Measurements from ENCODE around the gene SUCO.

Gene SUCO

DNA sequence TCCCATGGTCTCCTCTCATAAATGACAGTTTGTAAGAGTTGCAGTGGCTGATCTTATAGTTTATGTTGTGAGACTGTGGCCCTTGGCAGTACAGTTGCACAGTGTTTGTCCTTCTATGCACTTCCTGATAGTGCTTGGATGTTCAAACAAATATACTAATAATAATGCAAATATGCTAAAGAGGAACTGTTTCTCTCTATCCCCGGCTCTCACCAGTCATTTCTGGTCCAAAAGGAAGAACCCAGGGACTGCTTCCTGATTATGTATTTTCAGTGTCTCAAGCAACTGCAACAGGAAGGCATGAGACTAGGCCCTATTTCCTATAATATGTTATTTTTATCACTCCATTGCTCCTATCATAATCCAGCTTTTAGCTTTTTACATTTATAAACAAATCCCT is 17.0 kb upstream of the SUCO start:
- DNase-seq: no peak

DNA sequence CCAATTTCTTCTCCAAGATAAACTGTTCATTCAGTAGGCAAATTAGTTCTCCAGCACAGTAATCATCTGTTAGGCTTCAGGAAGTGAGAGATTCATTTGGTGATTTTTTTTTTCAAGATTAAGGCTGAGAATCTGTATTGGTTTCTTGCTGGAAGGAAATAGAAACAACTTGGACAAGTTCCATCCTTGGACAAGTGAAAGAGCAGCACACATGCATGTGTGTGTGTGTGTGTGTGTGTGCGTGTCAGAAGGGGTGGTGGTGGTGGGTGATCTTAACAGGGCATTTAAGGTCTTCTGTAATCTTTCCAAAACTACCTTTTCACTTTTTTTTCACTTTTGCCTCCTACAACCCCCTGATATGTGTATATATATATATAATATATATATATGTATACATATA is 15.9 kb upstream of the SUCO start:
- DNase-seq: no peak

DNA sequence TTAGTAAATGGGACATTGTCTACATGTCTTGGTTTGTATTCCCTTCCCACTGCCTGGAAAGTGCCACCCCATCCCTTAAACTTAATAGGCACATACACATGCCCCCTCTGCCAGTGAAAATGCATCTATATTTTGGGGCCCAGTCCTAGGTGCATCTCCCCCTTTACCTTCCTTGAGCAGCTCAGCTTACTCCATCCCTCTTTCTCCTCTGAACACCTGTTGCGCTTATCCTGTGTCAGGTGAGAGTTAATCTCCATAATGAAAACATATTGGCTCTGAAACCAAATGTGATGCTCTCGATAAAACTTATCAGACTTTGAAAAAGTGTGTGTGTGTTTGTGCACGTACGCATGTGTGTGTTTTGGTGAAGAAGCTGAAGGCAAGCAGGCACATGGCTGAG is 15.4 kb upstream of the SUCO start:
- no peak for DNase-seq

DNA sequence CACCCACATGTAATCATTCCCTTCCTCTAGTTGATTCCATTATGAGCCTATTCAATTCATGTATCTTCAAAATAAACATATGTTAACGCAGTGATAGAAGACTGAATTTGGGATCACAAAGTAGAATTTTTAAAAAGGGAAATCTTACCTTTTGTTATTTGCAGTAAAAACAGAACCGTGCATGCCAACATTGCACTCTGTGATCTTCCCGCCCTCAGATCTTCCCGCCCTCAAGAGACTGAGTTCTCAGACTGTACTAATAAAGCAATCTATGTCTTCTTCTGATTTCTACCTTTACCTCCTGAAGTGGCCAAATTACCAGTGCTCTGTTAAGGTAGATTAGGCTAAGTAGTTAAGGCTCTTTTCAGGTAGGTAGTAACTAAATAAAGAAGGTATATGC is 3.6 kb upstream of the SUCO start:
- no peak for DNase-seq

DNA sequence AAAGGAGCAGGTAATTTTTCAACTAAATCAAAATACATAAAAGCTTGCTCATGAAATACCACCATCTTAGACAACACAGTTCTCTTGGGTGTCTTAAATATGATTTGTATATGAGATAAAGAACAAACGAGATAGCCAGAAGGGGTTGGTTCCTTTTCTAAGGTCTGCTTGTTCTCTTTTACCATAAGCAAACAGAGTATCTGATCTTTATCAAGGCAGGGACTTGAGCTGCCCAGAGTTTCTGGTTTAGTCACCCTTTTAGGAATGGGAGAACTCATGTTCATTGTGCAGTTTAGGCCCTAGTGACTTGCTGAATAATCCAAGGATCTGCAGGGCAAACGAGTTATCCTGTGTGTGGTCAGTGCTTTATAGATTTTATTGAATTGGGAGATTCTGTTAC is 3.0 kb upstream of the SUCO start:
- DNase-seq: no peak

DNA sequence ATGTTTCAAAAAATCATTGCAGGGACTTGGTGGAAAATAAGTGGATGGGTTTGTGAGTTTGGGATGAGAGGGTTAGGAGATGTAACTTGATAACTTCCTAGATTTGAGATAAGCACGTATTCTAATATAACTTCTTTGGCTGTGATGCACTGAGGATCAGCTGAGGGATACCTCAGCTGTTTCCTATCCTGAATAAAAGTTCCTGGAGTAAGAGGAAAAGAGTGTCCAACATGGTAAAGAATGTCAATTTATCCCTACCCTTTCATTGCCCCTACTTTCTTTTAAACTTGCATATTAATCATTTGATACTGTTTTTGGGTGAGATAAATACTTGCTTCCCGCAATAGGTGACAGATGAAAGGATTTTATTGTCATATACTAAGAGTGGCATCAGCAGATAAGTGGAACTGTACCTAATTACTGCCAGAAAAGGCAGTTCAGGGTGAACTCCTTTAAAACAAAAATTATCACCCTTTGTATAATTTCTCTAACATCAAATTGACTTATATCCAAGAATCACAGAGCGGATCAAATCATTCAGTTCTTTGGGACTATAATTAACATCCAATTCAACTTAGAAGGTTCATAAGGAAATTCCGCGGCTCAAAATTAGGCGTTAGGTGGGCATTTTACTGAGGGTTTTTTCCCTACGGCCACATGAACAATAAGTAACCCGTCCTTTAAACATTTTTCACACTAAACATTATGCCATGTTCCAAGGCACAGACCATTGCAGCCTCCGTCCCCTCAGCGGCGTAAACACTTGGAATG is 1.4 kb upstream of the SUCO start:
- DNase-seq: no peak

DNA sequence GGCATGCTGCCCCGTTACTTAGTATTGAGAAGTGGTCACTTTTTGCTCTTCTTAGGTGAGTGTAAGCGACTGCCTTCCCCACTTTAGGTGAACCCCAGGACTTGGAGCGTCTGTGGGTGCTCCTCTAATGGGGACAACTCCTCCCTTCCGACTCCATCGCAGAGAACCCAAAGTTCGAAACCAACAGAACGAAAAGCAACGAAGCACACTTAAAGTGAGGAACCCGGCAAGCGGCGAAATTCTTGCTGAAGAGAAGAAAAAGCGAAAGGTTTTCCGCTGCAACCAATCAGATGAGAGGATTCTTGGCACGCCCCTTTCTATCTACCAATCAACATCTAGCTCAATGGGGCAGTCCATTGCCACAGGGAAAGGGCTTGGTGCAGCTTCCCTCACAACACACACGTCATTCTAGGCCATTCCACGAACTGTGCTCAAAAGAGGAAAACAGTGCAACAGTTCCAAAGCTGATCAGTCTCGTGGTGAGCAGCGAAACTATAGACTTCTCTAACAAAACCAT is 709 bp upstream of the SUCO start:
- peak; percentile 93 for DNase-seq

DNA sequence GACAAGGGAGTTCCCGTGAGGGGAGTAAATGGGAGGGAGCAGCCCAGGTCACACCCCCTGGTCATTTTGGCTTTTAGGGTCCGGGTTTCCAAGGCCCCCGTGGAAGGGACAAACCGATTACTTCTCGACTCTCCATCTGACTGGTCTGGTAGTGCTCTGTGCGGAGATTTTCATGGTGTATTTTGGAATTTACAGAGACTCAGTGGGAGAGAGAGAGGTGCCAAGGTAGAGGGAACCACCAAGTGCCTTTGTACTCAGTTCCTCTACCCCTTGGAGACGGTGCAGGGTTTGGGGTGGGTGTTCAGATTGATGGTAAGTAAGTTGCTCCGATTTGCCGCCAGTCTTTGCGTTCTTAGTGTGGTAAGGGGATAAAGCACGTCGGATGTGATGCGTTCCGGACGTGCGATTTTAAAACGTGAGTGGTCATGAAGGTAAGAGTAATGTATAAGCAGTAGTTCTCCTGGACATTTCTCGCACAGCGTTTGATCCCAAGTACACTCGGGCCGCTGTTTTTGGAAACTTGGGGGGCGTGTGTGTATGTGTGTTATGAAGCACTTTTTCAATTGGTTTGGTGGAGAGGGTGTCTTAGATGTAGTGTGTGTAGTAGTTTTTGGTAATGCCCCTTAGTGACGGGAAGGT is 682 bp downstream of the SUCO start:
- no peak for DNase-seq

DNA sequence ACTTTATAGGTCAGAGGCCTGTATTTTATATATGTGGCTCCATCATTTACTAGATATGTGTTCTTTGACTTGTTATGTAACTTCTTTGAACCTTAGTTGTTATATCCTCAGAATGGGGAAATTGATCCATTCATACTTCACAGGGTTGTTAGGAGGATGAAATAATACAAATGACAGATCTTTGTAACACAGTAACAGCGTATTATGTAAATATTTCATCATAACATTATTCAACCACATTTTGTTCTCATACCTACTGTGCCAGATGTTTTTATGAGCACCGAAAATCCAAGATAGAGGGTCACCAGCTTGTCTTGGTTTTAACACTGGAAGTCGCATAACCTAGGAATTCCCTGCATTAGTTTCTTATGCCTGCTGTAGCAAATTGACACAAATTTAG is 3.3 kb downstream of the SUCO start:
- no peak for DNase-seq

DNA sequence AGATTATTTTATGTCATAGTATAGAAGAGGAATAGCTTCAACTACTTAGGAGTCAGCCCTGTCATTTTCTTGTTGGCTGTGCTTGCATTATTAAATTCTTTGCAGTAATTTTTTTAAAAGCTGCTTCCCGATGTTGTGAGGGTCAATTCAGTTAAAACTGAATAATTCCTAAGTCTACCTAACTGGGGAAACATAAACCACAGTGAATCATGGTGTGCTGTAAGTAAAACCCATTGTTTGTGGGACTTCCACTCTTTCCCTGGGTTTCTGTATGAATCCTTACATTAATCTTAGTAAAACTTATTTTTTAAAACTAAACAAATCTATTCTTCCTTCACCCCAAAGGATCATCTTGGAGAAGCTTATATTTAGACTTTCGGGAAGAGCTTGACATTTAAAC is 4.4 kb downstream of the SUCO start:
- DNase-seq: no peak

DNA sequence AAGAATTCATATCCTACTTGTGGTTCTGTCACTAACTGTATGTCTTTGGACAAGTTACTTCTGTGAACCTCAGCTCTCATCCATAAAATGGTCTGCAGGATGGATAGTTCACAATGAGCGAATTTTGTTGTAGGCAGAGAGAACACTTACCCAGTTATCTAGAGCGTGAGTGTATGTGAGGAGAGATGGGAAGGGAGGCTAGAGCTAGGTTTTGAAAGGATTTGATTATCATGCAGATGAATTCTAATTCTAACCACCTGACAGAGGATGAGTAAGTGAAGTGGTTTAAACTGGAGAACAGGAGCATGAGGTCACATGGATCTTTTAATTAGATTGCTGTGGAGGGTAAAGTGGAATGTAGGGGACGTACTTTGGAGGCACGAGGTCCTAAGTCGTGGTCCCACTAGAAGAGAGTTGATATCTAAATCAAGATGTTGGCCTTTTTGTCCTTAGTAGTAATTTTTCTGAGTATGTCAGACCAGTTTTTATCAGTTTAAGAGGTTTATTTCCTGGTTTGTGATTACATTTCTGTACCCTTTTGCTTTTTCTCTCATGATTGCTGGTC is 5.0 kb downstream of the SUCO start:
- no peak for DNase-seq

DNA sequence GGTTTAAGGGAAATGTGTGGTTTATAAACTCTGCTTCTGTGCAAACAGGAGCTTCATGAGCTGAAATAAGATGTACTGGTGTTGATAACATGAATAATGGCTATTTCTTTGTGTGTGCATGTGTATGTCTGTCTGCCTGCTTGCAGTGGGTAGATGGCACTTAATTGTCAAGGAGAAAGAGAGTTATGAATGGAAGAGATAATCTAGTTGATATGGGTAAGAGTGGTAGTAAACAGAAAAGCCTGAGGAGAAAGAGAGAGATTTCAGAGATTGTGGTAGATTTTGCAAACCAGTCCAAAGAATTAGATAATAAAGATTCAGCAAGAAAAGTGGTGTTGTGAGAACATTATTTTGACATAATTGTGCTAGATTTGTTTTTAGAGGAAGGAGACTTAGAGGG is 7.7 kb downstream of the SUCO start:
- DNase-seq: no peak

DNA sequence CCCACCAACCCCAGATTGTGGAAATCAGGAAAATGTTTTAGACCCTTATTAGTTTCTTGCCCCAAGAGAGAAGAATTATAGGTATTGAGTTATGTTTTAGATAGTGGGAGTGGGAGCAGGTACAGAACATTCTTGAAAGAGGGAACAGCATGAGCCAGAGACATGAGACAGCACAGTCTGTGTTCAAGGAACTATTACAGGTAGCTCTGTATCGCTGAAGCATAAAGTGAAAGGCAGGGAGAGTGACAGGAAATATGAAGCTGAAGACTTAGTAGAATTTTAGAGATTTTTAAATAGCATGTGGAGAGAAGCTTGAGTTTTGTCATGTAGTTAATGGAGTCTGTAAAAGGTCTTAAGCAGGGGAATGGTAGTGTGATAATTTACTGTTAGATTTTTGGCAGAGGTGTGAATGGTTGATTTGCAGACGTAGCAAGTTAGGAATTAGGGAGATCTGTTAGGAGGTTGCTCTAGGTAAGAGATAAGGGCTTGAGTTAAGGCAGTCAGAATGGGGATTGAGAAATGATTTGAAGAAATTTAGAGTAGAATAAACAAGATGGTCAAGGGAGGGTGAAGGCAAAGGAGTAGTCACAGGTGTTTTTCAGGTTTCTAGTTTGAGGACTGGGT is 11.6 kb downstream of the SUCO start:
- DNase-seq: no peak

DNA sequence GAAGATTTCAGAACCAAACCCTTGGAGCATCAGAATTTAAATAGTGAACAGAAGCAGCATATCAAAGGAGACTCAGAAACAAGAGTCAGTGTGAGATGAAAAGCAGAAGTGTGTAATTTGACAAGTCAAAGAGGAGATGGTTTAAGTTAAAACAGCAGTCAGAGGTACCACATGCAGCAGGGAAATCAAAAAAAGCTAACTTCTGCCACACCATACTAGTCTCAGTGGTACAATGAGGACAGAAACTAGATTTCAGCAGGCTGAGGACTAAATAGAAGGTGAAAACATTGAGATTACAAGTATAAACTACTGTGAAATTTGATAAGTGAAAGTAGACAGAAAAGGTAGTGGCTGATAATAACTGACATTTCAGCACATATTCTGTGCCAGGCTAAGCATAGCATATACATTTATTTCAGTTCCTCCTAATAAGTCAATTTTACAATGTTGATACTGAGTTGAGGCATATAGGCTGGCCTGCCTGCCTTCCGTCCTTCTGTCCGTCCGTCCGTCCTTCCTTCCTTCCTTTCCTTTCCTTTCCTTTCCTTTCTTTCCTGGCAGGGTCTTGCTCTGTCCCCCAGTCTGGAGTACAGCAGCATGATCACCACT is 12.6 kb downstream of the SUCO start:
- DNase-seq: no peak

DNA sequence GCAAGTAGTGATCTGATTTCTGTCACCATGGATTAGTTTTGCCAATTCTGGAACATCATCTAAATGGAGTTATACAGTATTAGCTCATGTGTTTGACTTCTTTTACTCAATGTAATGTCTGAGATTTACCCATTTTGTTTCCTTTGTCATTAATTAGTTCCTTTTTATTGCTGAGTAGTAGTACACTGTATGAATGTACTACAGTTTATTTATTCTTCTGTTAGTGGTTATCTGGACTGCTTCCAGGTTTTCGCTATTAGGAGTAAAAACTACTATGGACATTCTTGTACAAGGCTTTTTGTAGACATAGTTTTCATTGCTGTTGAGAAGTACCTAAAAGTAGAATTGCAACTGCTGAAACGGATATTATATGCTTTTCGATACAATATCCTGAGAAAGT is 14.1 kb downstream of the SUCO start:
- no peak for DNase-seq

DNA sequence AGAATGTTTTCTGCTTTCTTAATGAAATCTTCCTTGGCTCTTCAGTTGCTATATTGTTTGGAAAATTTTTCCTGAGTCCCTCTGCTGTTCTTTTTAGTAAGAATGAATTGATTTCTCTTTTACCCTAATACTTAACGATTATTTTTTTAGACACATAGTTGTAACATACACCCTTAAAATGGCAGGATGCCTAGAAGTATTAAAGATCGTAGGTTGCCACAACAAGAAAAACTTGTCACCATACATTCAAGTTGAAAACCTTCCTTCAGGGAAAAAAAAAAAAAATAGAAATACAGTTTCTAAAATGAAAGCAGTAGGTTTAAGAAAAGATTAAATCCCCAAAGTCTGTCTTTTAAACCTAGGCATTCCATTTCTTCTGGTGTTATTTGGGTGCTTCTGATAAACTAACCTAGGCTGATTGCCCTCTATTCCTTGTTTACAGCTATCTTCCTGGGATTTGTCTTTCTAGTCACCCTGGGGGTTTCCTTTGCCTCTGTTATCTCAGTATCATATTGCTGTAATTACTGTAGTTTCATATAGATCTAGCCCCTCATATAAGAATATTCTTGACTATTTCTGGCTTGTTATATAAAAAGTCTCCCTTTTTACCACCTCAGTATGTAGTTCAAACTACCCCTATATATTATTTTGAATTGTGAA is 16.8 kb downstream of the SUCO start:
- no peak for DNase-seq

DNA sequence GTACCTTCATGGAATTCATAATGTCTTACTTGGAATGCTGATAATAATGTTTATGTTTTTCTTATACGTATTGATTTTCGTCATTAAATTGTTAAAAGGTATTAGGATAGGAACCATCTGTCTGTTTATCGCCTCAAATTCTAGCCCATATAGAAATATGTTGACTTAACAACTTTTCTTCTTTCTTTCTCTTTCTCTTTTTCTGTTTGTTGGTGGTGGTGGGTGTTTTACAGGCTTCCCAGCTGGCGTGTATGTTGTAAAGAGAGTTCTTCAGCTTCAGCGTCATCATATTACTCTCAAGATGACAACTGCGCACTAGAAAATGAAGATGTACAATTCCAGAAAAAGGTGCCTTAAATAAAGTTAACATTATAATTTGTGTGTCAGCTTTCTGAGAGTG is 18.3 kb downstream of the SUCO start:
- DNase-seq: no peak

DNA sequence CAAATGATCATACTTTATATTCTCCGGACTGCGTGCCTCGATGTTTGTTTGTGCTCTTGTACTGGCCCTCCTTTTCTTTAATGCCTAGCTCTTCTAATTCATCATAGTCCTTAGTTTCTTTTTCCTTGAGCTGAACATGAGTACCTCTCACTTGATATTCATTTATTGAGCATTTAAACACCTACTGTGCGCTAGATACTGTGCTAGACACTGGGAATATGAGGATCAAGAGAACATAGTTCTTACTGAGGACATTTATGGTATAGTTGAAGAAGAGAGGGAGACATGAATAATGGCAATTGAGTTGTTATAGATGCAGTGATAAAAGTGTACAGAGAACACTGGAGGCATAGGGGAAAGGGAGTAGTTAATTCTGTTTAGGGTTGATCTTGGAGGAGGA is 22.0 kb downstream of the SUCO start:
- no peak for DNase-seq

DNA sequence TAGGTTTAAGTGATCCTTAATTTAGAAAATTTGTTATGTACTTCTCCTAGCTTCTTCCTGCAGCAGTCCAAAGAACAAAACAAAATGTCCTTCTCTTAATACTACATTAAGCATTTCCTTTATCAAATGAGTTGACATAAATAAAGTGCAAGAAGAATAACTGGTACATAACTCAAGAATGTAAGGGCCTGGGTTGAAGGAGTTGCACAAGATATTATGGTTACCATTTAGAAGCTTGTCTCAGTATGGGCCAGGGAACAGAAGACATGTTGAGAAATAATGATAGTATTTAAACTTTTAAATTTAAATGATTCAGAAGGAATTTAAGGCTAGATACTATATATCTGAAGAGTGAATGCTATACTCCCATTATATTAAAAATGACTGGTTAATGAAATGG is 23.5 kb downstream of the SUCO start:
- DNase-seq: no peak

DNA sequence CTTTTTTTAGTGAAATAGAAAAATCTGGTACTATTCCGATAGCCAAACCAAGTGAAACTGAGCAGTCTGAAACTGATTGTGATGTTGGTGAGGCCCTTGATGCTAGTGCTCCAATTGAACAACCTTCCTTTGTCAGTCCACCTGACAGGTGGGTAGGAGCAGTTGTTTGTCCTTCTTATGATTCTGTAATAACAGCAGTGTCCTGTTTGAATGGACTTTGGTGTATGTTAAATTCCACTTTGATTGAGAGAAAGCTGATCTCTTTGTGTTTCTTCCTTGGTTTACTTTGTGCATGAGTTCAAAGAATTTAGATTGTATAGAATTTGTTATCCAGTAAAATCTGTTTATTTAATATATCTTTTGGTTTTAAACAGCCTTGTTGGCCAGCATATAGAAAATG is 24.3 kb downstream of the SUCO start:
- DNase-seq: no peak

DNA sequence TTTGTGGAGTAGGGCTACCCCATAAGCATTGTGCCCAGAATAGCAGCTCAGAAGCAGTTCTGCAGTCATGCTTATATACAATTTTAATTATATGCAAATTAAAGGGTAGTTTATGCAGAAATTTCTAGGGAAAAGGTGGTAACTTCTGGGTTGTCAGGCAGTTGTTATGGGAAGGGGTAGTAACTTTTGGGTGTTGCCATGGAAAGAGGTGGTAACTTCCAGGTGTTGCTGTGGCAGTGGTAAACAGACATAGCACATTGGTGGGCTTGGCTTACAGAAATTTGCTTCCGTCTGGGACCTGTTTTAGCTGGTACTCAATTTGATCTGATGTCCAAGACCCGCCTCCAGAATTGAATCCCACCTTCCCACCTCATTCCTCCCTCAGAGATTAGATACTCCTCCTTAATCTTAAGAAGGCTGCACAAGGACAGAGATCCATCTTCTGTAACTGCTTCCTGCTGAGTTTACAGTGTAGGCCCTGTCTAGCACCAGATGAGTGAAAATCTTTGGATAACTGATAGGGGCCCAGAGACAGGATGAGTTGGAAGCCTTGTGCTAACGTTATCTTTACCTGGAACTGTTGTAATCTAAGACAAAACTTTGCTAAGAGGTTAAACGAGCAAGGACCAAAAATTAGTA is 26.7 kb downstream of the SUCO start:
- no peak for DNase-seq

DNA sequence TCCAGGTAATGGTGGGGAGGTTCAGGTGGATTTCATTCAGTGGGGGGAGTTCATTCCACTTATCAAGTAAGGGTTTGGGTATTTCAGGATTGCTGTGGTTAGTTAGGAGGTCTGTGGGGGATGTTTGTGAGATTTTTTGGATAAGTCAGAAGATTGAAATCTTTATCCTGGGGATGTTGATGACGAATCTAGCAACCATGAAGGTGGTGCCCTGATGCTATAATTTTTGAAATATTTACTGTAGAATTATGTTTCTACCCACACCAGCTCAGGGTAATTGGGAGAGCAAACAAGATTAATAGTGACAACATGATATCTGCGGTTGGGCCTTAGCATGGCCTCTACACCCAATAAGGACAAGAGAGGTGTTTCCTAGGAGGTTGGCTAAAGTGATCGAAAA is 28.3 kb downstream of the SUCO start:
- no peak for DNase-seq
